Caco-2 (cell line): ENCODE measurements around the gene ALKBH3. TPM values are rescaled to one million over a fixed set of nuclear protein-coding genes. Genes with fewer than 3 reads are reported as not detected.

Experiments
- BruUV-seq: library from RNA; stranded (reverse); fragments of 400-500 nt; replicated peaks from 2 replicates; lab custom pipeline; 2021; lab: Mats Ljungman, UMichigan
- CTCF ChIA-PET: fragments of 300-600 bp; sonication (Branson Sonifier 250); formaldehyde crosslinking; loops from one replicate; lab custom pipeline; 2022; ENCODE audit warnings: antibody characterized with exemption; lab: Charles Lee
- POLR2A ChIA-PET: fragments of 300-600 bp; sonication (Branson Sonifier 250); formaldehyde crosslinking; loops from one replicate; lab custom pipeline; 2022; ENCODE audit warnings: antibody characterized with exemption; lab: Charles Lee
- DNase-seq, 2 experiments: peaks; one replicate each; pipeline versions ENCODE4 v3.0.0 to v3.0.0-alpha.2; 2020 to 2022
- H3K27me3 ChIP-seq: replicated peaks from 2 replicates; pipeline ENCODE4 v1.6.0; 2011; ENCODE audit warnings: low read length; ENCODE audit not compliant: control insufficient read depth, insufficient read depth
- H3K36me3 ChIP-seq: 2 replicates; pipeline ENCODE4 v1.5.1; 2011; ENCODE audit warnings: low read length; ENCODE audit not compliant: control insufficient read depth, insufficient read depth
- H3K4me1 ChIP-seq: fragments of 250-450 bp; sonication (Bioruptor Pico); 2 replicates; pipeline ENCODE4 v1.5.1; 2020; ENCODE audit warnings: mild to moderate bottlenecking
- H3K4me3 ChIP-seq: 2 replicates; pipeline ENCODE4 v1.5.1; 2011; ENCODE audit warnings: low read depth, mild to moderate bottlenecking, control low read depth, low read length
- H3K9me3 ChIP-seq: fragments of 250-450 bp; sonication (Bioruptor Pico); 2 replicates; pipeline ENCODE4 v1.5.1; 2020; ENCODE audit warnings: mild to moderate bottlenecking, moderate library complexity
- H3K27ac Mint-ChIP-seq: one replicate; pipeline ENCODE4 v1.8.0; 2022; ENCODE audit warnings: mixed read lengths; ENCODE audit not compliant: unreplicated experiment
- H3K27me3 Mint-ChIP-seq: one replicate; pipeline ENCODE4 v1.8.0; 2022; ENCODE audit warnings: mixed read lengths; ENCODE audit not compliant: insufficient read depth, unreplicated experiment
- H3K36me3 Mint-ChIP-seq: one replicate; pipeline ENCODE4 v1.8.0; 2022; ENCODE audit warnings: mild to moderate bottlenecking, mixed read lengths; ENCODE audit not compliant: insufficient read depth, unreplicated experiment
- H3K4me1 Mint-ChIP-seq: one replicate; pipeline ENCODE4 v1.8.0; 2022; ENCODE audit warnings: low read depth, mixed read lengths; ENCODE audit not compliant: unreplicated experiment
- H3K4me3 Mint-ChIP-seq: one replicate; pipeline ENCODE4 v1.8.0; 2022; ENCODE audit warnings: mild to moderate bottlenecking, moderate library complexity, mixed read lengths; ENCODE audit not compliant: unreplicated experiment
- H3K9me3 Mint-ChIP-seq: one replicate; pipeline ENCODE4 v1.8.0; 2022; ENCODE audit warnings: mixed read lengths; ENCODE audit not compliant: unreplicated experiment
- CTCF ChIP-seq, 2 experiments: fragments of 200-600 bp in 1 of 2; IDR thresholded peaks; 1 replicate in 1 of 2; 2 replicates in 1 of 2; pipeline versions ENCODE4 v1.5.1 to v1.8.0; 2011 to 2022; ENCODE audit warnings: antibody characterized with exemption in 1 of 2, control low read depth in 1 of 2, inconsistent platforms in 1 of 2, low read depth in 1 of 2, low read length in 1 of 2, mild to moderate bottlenecking in 1 of 2, moderate library complexity in 1 of 2; ENCODE audit not compliant: insufficient read depth in 1 of 2, severe bottlenecking in 1 of 2, unreplicated experiment in 1 of 2
- intact Hi-C: fragments of 100-400 bp; cut with micrococcal nuclease; formaldehyde crosslinking; loops from one replicate; pipeline ENCODE4 v1.10.0; 2022; ENCODE audit not compliant: unreplicated experiment
- total RNA-seq: library from RNA; stranded (reverse); gene quantifications from 2 replicates; pipeline ENCODE4 v1.2.3, GENCODE V29; 2022

ALKBH3 gene
- total RNA-seq, 1 experiment from 2014 or later: 42.4 TPM

GRCh38 chr11:43892851-43893250 is 12.2 kb downstream of the ALKBH3 start:
- Histone ChIP-seq H3K36me3 (no peaks in the 10 kb centered on the region), H3K4me1 (no peaks in the 10 kb centered on the region), H3K27me3 (no peaks in the 10 kb centered on the region), H3K9me3 (no peaks in the 10 kb centered on the region), H3K4me3 (no peak overlapping the region)
- intact Hi-C loops: no loop called here
- no peaks in the 10 kb centered on the region for H3K4me1 Mint-ChIP-seq
- no peak overlapping the region for H3K27ac Mint-ChIP-seq
- no peak for TF ChIP-seq CTCF (IDR thresholded peaks at IDR 0.05; ENCODE audit: insufficient read depth in 1 of 2, low read depth in 1 of 2, low read length in 1 of 2, severe bottlenecking in 1 of 2, unreplicated experiment in 1 of 2)
- peaks cover 27% of the 10 kb centered on the region for H3K36me3 Mint-ChIP-seq
- ChIA-PET CTCF (no interaction called here), POLR2A (no interaction called here)
- no TSS peak for BruUV-seq
- H3K9me3 Mint-ChIP-seq: no peaks in the 10 kb centered on the region
- no peak for DNase-seq
- no peak overlapping the region for H3K4me3 Mint-ChIP-seq
- no peaks in the 10 kb centered on the region for H3K27me3 Mint-ChIP-seq

- CTCF ChIA-PET: interaction anchor here (1.2 kb wide), 1 partner anchor 53 kb away, joined by 3 read pairs; no protein-coding TSS in a partner anchor
- Histone ChIP-seq H3K9me3 (no peaks in the 10 kb centered on the region), H3K4me3 (no peak overlapping the region), H3K36me3 (no peaks in the 10 kb centered on the region; the same call in none of the 2 replicates), H3K27me3 (no peaks in the 10 kb centered on the region), H3K4me1 (no peaks in the 10 kb centered on the region)
- no peaks in the 10 kb centered on the region for H3K27me3 Mint-ChIP-seq
- no peak for TF ChIP-seq CTCF (IDR thresholded peaks at IDR 0.05; ENCODE audit: insufficient read depth in 1 of 2, low read depth in 1 of 2, low read length in 1 of 2, severe bottlenecking in 1 of 2, unreplicated experiment in 1 of 2)
- H3K4me1 Mint-ChIP-seq: no peaks in the 10 kb centered on the region
- peaks cover 30% of the 10 kb centered on the region for H3K36me3 Mint-ChIP-seq
- POLR2A ChIA-PET: no interaction called here
- no peak for DNase-seq
- H3K27ac Mint-ChIP-seq: no peak overlapping the region
- BruUV-seq: no TSS peak
- H3K9me3 Mint-ChIP-seq: no peaks in the 10 kb centered on the region
- no peak overlapping the region for H3K4me3 Mint-ChIP-seq
- intact Hi-C loops: no loop called here
Measured at GRCh38 chr11:43894546-43894945, 13.9 kb downstream of the ALKBH3 start.

GRCh38 chr11:43895601-43896000 is 15.0 kb downstream of the ALKBH3 start:
- H3K36me3 ChIP-seq: no peaks in the 10 kb centered on the region; the same call in none of the 2 replicates
- H3K36me3 Mint-ChIP-seq: peaks cover 23% of the 10 kb centered on the region
- intact Hi-C loops: no loop called here

More at GRCh38 chr11:43895601-43896000, 15.0 kb downstream of the ALKBH3 start:
- CTCF ChIA-PET: no interaction called here
- BruUV-seq: no TSS peak
- DNase-seq: no peak
- Mint-ChIP-seq H3K27me3 (no peaks in the 10 kb centered on the region), H3K27ac (no peak overlapping the region), H3K9me3 (no peaks in the 10 kb centered on the region), H3K4me1 (no peaks in the 10 kb centered on the region), H3K4me3 (no peak overlapping the region)
- no peak overlapping the region for H3K4me3 ChIP-seq
- H3K27me3 ChIP-seq: no peaks in the 10 kb centered on the region
- H3K4me1 ChIP-seq: no peaks in the 10 kb centered on the region
- H3K9me3 ChIP-seq: no peaks in the 10 kb centered on the region
- no peak for TF ChIP-seq CTCF (IDR thresholded peaks at IDR 0.05; ENCODE audit: insufficient read depth in 1 of 2, low read depth in 1 of 2, low read length in 1 of 2, severe bottlenecking in 1 of 2, unreplicated experiment in 1 of 2)
- POLR2A ChIA-PET: no interaction called here
